MM.1S (cell line): ENCODE results near the gene RASL12.
"Not testable (repeated sequence)": the region's sequence is repeated elsewhere in the genome, so short reads cannot be mapped to it uniquely, and the experiment has no call there.

ENCODE experiments used
- DNase-seq: peaks from one replicate; pipeline ENCODE4 v3.0.0-alpha.2; 2015
- H2AFZ ChIP-seq: fragments of 300-600 bp; sonication (generic); 2 replicates; pipeline ENCODE4 v1.6.0; 2016; ENCODE audit warnings: antibody characterized with exemption, low read length
- H3F3A ChIP-seq: fragments of 300-600 bp; sonication (generic); 2 replicates; pipeline ENCODE4 v1.6.1; 2016; ENCODE audit warnings: mild to moderate bottlenecking, antibody characterized with exemption, low read length, moderate library complexity, mixed read lengths; ENCODE audit not compliant: insufficient read depth
- H3K27ac ChIP-seq: fragments of 300-600 bp; sonication (generic); 2 replicates; pipeline ENCODE4 v1.5.1; 2016; ENCODE audit warnings: mild to moderate bottlenecking, low read length
- H3K27me3 ChIP-seq: fragments of 300-600 bp; sonication (generic); replicated peaks from 2 replicates; pipeline ENCODE4 v1.6.0; 2016; ENCODE audit warnings: low read length; ENCODE audit not compliant: insufficient read depth
- H3K36me3 ChIP-seq: fragments of 300-600 bp; sonication (generic); replicated peaks from 2 replicates; pipeline ENCODE4 v1.6.1; 2016; ENCODE audit warnings: mild to moderate bottlenecking, low read length, mixed read lengths; ENCODE audit not compliant: insufficient read depth
- H3K4me1 ChIP-seq: fragments of 300-600 bp; sonication (generic); 2 replicates; pipeline ENCODE4 v1.6.1; 2016; ENCODE audit warnings: low read length, mixed read lengths
- H3K4me2 ChIP-seq: fragments of 300-600 bp; sonication (generic); 2 replicates; pipeline ENCODE4 v1.6.0; 2016; ENCODE audit warnings: low read depth, low read length
- H3K4me3 ChIP-seq: fragments of 300-600 bp; sonication (generic); 2 replicates; pipeline ENCODE4 v1.5.1; 2016; ENCODE audit warnings: low read length, mixed read lengths
- H3K79me2 ChIP-seq: fragments of 300-600 bp; sonication (generic); 2 replicates; pipeline ENCODE4 v1.6.1; 2016; ENCODE audit warnings: mixed run types, low read length, mixed read lengths
- H3K9ac ChIP-seq: fragments of 300-600 bp; sonication (generic); 2 replicates; pipeline ENCODE4 v1.6.1; 2016; ENCODE audit warnings: low read length, mixed read lengths
- H3K9me2 ChIP-seq: fragments of 300-600 bp; sonication (generic); replicated peaks from 2 replicates; pipeline ENCODE4 v1.6.1; 2016; ENCODE audit warnings: mild to moderate bottlenecking, low read length, mixed read lengths; ENCODE audit not compliant: insufficient read depth
- H3K9me3 ChIP-seq: fragments of 300-600 bp; sonication (generic); replicated peaks from 2 replicates; pipeline ENCODE4 v1.6.1; 2016; ENCODE audit warnings: mild to moderate bottlenecking, low read length, mixed read lengths; ENCODE audit not compliant: insufficient read depth
- H4K20me1 ChIP-seq: fragments of 300-600 bp; sonication (generic); 2 replicates; pipeline ENCODE4 v1.6.1; 2016; ENCODE audit warnings: mild to moderate bottlenecking, low read length, moderate library complexity, mixed read lengths; ENCODE audit not compliant: insufficient read depth
- EZH2 ChIP-seq: fragments of 300-600 bp; sonication (generic); optimal IDR thresholded peaks from 2 replicates; pipeline ENCODE3; 2017; ENCODE audit warnings: low read depth, mild to moderate bottlenecking, antibody characterized with exemption, low read length, mixed read lengths
- EZH2phosphoT487 ChIP-seq: fragments of 300-600 bp; sonication (generic); IDR thresholded peaks from 2 replicates; pipeline ENCODE4 v1.6.1; 2018; ENCODE audit warnings: antibody characterized with exemption, low read length
- TF ChIP-seq, protein P1 (sequence below): fragments of 300-600 bp; sonication (generic); IDR thresholded peaks from 2 replicates; pipeline ENCODE4 v1.5.1; 2016; ENCODE audit warnings: antibody characterized with exemption, low read length, mixed read lengths

Gene RASL12

DNA sequence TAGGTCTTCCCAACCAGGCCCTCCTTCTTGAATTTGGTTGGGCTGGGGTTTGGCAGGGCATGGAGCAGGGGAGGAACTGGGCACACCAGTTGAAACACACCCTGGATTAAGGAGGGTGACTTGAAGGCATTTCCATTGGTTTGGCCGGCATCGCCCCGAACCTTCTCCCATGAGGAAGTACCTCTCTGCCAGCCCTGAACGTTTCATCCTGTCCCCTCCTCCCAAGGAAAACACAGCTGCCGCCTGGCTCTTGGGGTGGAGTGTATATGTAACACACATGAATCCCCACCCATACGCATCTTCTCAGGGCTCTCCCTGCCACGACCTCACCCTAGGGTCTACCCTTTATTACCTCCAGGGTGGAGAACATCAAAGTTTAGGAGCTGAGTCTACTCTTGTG lies 32.7 kb upstream of the RASL12 start:
- no peak overlapping the region for H3K27ac ChIP-seq
- no peaks in the 10 kb centered on the region for H3F3A ChIP-seq
- no peaks in the 10 kb centered on the region for H3K27me3 ChIP-seq
- no peaks in the 10 kb centered on the region for H3K79me2 ChIP-seq
- TF ChIP-seq EZH2phosphoT487 (no peak), EZH2 (no peak)
- TF ChIP-seq, protein P1, sequence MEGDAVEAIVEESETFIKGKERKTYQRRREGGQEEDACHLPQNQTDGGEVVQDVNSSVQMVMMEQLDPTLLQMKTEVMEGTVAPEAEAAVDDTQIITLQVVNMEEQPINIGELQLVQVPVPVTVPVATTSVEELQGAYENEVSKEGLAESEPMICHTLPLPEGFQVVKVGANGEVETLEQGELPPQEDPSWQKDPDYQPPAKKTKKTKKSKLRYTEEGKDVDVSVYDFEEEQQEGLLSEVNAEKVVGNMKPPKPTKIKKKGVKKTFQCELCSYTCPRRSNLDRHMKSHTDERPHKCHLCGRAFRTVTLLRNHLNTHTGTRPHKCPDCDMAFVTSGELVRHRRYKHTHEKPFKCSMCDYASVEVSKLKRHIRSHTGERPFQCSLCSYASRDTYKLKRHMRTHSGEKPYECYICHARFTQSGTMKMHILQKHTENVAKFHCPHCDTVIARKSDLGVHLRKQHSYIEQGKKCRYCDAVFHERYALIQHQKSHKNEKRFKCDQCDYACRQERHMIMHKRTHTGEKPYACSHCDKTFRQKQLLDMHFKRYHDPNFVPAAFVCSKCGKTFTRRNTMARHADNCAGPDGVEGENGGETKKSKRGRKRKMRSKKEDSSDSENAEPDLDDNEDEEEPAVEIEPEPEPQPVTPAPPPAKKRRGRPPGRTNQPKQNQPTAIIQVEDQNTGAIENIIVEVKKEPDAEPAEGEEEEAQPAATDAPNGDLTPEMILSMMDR: no peak
- no peak for DNase-seq
- H3K36me3 ChIP-seq: no peaks in the 10 kb centered on the region
- no peaks in the 10 kb centered on the region for H3K9me3 ChIP-seq
- H4K20me1 ChIP-seq: no peaks in the 10 kb centered on the region
- no peak overlapping the region for H3K4me3 ChIP-seq
- no peaks in the 10 kb centered on the region for H3K9me2 ChIP-seq
- H2AFZ ChIP-seq: no peak overlapping the region
- no peaks in the 10 kb centered on the region for H3K4me1 ChIP-seq
- no peak overlapping the region for H3K9ac ChIP-seq
- no peak overlapping the region for H3K4me2 ChIP-seq

DNA sequence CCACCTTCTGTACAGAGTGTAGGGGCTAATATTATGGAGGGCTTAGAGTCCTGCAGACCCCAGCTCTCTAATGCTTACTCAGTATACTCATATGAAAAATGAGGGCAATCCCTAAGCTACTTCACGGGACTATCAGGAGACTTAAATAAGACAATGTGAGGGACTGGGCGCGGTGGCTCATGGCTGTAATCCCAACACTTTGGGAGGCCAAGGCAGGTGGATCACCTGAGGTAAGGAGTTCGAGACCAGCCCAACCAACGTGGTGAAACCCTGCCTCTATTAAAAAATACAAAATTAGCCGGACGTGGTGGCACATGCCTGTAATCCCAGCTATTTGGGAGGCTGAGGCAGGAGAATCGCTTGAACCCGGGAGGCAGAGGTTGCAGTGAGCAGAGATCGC lies 32.0 kb upstream of the RASL12 start:
- H3K9me2 ChIP-seq, H4K20me1 ChIP-seq, DNase-seq, H3K4me1 ChIP-seq, H3F3A ChIP-seq, H2AFZ ChIP-seq, H3K4me3 ChIP-seq, H3K27me3 ChIP-seq, H3K36me3 ChIP-seq, H3K27ac ChIP-seq, H3K9ac ChIP-seq, H3K4me2 ChIP-seq, H3K9me3 ChIP-seq, H3K79me2 ChIP-seq: not testable (repeated sequence)

DNA sequence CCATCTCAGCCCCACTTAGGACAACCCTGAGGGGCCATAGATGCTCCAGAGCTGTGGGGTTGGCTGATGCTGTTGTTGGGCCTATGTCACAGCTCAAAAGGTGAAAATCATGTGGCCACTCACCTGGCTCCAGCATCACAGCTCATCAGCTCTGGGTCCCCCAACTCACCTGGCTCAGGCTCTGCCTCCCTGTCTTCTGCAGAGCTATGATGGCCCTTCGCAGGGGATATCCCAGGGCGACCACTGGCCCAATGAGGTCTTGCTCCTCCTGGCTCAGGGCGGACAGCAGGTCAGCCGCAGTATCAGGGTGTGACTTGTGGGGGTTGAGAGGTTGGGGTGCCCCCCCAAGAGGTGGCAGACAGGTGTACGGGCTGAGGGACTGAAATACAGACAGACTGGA lies 31.5 kb upstream of the RASL12 start:
- no peaks in the 10 kb centered on the region for H3K79me2 ChIP-seq
- no peaks in the 10 kb centered on the region for H4K20me1 ChIP-seq
- H3K4me1 ChIP-seq: no peaks in the 10 kb centered on the region
- H3K9ac ChIP-seq: no peak overlapping the region
- H3K9me2 ChIP-seq: no peaks in the 10 kb centered on the region
- H3F3A ChIP-seq: no peaks in the 10 kb centered on the region
- TF ChIP-seq, protein P1: no peak
- TF ChIP-seq EZH2phosphoT487: no peak
- no peak for TF ChIP-seq EZH2
- no peak overlapping the region for H3K4me2 ChIP-seq
- no peak for DNase-seq
- no peaks in the 10 kb centered on the region for H3K9me3 ChIP-seq
- no peak overlapping the region for H2AFZ ChIP-seq
- H3K36me3 ChIP-seq: no peaks in the 10 kb centered on the region
- H3K27ac ChIP-seq: no peak overlapping the region
- H3K4me3 ChIP-seq: no peak overlapping the region
- H3K27me3 ChIP-seq: no peaks in the 10 kb centered on the region

DNA sequence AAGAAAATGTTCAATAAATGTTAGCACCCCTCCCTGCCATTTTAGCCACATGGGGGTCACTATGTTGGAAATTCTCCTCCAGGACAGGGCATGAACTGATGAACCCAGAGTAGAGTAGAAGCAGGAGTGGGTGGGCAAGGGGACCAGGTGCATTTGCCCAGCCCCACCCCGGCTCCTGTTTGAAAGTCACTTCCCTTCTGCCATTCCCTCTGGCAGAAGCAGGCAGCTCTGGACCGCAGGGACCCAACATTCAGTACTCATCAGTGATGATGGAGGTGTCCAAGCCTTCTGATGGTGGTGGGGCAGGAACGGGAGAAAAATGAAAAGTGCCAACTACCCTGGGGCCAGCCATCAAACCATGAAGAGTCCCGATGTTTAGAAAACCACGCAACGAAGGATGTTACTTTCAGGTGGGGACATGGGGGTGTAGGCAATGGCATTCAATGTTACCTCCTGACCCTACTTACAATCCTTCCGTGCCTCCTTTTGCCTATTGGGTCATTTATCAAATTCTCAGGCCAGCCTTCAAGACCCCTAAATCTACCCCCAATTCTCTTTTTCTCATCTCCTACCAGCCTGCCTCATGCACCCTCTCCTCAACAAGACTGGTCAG lies 30.0 kb upstream of the RASL12 start:
- Histone ChIP-seq H2AFZ (no peak overlapping the region), H4K20me1 (no peaks in the 10 kb centered on the region), H3K4me1 (no peaks in the 10 kb centered on the region), H3K9me2 (no peaks in the 10 kb centered on the region), H3K36me3 (no peaks in the 10 kb centered on the region), H3K9me3 (no peaks in the 10 kb centered on the region), H3K9ac (no peak overlapping the region), H3K79me2 (no peaks in the 10 kb centered on the region), H3K4me3 (no peak overlapping the region), H3F3A (no peaks in the 10 kb centered on the region), H3K27me3 (no peaks in the 10 kb centered on the region), H3K4me2 (no peak overlapping the region), H3K27ac (no peak overlapping the region)
- TF ChIP-seq EZH2 (no peak), EZH2phosphoT487 (no peak)
- TF ChIP-seq, protein P1: no peak
- no peak for DNase-seq
